ENCODE measurements around the gene SERPINB5.

SERPINB5 gene

GRCh38 chr18:63518178-63519012 lies 41.6 kb downstream of the SERPINB5 start:
- TF ChIP-seq EZH2phosphoT487 (IDR thresholded peaks at IDR 0.05; ENCODE audit: low read length) (no peak), CTCF (IDR thresholded peaks at IDR 0.05; ENCODE audit: low read length) (peak; percentile 80)
- Histone ChIP-seq H3K36me3 (replicated peaks; ENCODE audit: insufficient read depth, low read length) (no peaks in the 10 kb centered on the region), H3K4me2 (ENCODE audit: low read depth, low read length) (0 out of 2 replicates have a peak overlapping the region, but pooled peaks have one; percentile 7), H3K4me3 (ENCODE audit: low read length) (no peak overlapping the region), H3K79me2 (ENCODE audit: low read length) (no peaks in the 10 kb centered on the region), H3K27me3 (replicated peaks; ENCODE audit: insufficient read depth, low read length) (no peaks in the 10 kb centered on the region), H3K9me3 (replicated peaks; ENCODE audit: insufficient read depth, low read length) (no peaks in the 10 kb centered on the region), H4K20me1 (ENCODE audit: insufficient read depth, low read length) (no peaks in the 10 kb centered on the region), H3K27ac (ENCODE audit: low read length) (no peak overlapping the region), H3K9ac (ENCODE audit: low read length) (no peak overlapping the region), H3F3A (ENCODE audit: insufficient read depth, low read length) (no peaks in the 10 kb centered on the region), H3K9me2 (replicated peaks; ENCODE audit: insufficient read depth, low read length) (no peaks in the 10 kb centered on the region), H3K4me1 (ENCODE audit: low read length) (no peaks in the 10 kb centered on the region), H2AFZ (ENCODE audit: low read length) (0 out of 2 replicates have a peak overlapping the region, but pooled peaks have one; percentile 13)
- peak; percentile 82 for DNase-seq

DNA sequence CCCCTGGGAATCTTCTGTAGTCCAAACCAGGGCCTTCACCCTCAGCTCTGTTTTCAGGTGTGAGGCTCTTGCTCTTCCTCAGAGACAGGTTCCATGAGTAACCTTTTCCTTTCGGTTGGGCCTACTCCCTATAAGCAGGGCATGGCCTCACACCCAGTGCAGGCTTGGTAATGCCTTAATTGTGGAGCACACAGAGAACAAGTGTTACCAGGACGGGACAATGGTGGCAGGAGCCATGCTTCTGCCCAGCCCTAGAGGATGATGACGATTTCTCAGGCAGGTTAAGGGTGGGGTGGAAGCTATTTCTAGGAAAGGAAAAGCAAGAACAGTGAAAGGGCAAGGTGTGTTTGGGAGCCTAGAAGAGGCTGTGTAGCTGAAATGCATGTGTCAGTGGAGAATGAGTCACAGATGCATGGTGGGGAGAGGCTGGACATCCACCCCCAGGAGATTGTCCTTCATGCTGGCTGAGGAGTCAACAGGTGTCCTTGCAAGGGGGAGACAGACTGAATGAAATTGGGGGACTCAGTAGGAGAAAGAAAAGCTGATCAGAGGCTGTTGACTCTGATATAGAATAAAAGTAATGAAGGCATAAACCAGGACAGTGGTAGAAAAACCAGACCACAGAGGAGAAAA lies 43.4 kb downstream of the SERPINB5 start:
- Histone ChIP-seq H3K9me3 (replicated peaks; ENCODE audit: insufficient read depth, low read length) (no peaks in the 10 kb centered on the region), H3K27me3 (replicated peaks; ENCODE audit: insufficient read depth, low read length) (no peaks in the 10 kb centered on the region), H3K27ac (ENCODE audit: low read length) (no peak overlapping the region), H3K4me1 (ENCODE audit: low read length) (no peaks in the 10 kb centered on the region), H3K4me3 (ENCODE audit: low read length) (no peak overlapping the region), H3K9ac (ENCODE audit: low read length) (no peak overlapping the region), H4K20me1 (ENCODE audit: insufficient read depth, low read length) (no peaks in the 10 kb centered on the region), H3K9me2 (replicated peaks; ENCODE audit: insufficient read depth, low read length) (no peaks in the 10 kb centered on the region), H3K36me3 (replicated peaks; ENCODE audit: insufficient read depth, low read length) (no peaks in the 10 kb centered on the region), H3K4me2 (ENCODE audit: low read depth, low read length) (no peak overlapping the region), H3F3A (ENCODE audit: insufficient read depth, low read length) (no peaks in the 10 kb centered on the region), H3K79me2 (ENCODE audit: low read length) (no peaks in the 10 kb centered on the region), H2AFZ (ENCODE audit: low read length) (no peak overlapping the region)
- no peak for DNase-seq
- no peak for TF ChIP-seq EZH2phosphoT487 (IDR thresholded peaks at IDR 0.05; ENCODE audit: low read length)
- no peak for TF ChIP-seq CTCF (IDR thresholded peaks at IDR 0.05; ENCODE audit: low read length)
- TF ChIP-seq EZH2 (optimal IDR thresholded peaks at IDR 0.05; ENCODE audit: low read depth, low read length), result no peak

DNA sequence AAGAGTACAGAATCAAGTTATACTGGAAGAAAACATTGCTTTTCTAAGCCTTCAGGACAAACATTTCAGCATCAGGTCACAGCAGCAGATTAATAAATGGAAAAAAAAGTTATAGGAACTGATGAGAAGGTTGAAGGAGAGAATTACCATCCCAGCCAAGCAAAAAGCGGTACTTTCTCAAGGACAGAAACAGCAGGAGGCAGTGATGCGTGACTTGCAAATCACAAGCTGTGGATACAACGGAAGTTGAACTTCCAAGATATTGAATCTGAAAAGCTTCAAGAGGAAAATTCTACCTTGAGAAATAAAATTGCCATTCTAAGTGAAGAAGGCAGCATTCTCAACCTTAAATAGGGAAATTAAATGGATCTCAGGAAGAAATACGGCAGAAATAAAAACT lies 46.9 kb downstream of the SERPINB5 start:
- Histone ChIP-seq H2AFZ (ENCODE audit: low read length) (no peak overlapping the region), H4K20me1 (ENCODE audit: insufficient read depth, low read length) (no peaks in the 10 kb centered on the region), H3K36me3 (replicated peaks; ENCODE audit: insufficient read depth, low read length) (no peaks in the 10 kb centered on the region), H3K79me2 (ENCODE audit: low read length) (no peaks in the 10 kb centered on the region), H3K9ac (ENCODE audit: low read length) (no peak overlapping the region), H3K9me3 (replicated peaks; ENCODE audit: insufficient read depth, low read length) (no peaks in the 10 kb centered on the region), H3K4me3 (ENCODE audit: low read length) (no peak overlapping the region), H3F3A (ENCODE audit: insufficient read depth, low read length) (no peaks in the 10 kb centered on the region), H3K4me1 (ENCODE audit: low read length) (no peaks in the 10 kb centered on the region), H3K4me2 (ENCODE audit: low read depth, low read length) (no peak overlapping the region), H3K27me3 (replicated peaks; ENCODE audit: insufficient read depth, low read length) (no peaks in the 10 kb centered on the region), H3K27ac (ENCODE audit: low read length) (no peak overlapping the region), H3K9me2 (replicated peaks; ENCODE audit: insufficient read depth, low read length) (no peaks in the 10 kb centered on the region)
- TF ChIP-seq CTCF (IDR thresholded peaks at IDR 0.05; ENCODE audit: low read length) (no peak), EZH2 (optimal IDR thresholded peaks at IDR 0.05; ENCODE audit: low read depth, low read length) (no peak), EZH2phosphoT487 (IDR thresholded peaks at IDR 0.05; ENCODE audit: low read length) (no peak)
- no peak for DNase-seq

Measured in MM.1S (cell line).